Effector memory CD4-positive, alpha-beta T cell (primary cell): ENCODE results near the gene CDKN2AIP.

Experiments used
- DNase-seq, 3 donors: peaks; one replicate each; pipeline ENCODE4 v3.0.0-alpha.2; 2020
- H3K27ac ChIP-seq: 2 replicates; pipeline ENCODE4 v1.7.0; 2013; ENCODE audit warnings: mild to moderate bottlenecking, low read length, moderate library complexity; ENCODE audit not compliant: insufficient read depth, poor library complexity, severe bottlenecking
- H3K27me3 ChIP-seq: replicated peaks from 2 replicates; pipeline ENCODE4 v1.7.0; 2013; ENCODE audit warnings: mild to moderate bottlenecking, low read length; ENCODE audit not compliant: insufficient read depth, control insufficient read depth, poor library complexity, severe bottlenecking
- H3K36me3 ChIP-seq: 2 replicates; pipeline ENCODE4 v1.7.0; 2013; ENCODE audit warnings: mild to moderate bottlenecking, low read length, moderate library complexity; ENCODE audit not compliant: control insufficient read depth, insufficient read depth
- H3K4me1 ChIP-seq: 2 replicates; pipeline ENCODE4 v1.7.0; 2013; ENCODE audit warnings: low read length, mild to moderate bottlenecking; ENCODE audit not compliant: control insufficient read depth, insufficient read depth, poor library complexity, severe bottlenecking
- H3K4me3 ChIP-seq: 2 replicates; pipeline ENCODE4 v1.7.0; 2013; ENCODE audit warnings: low read length, low read depth, mild to moderate bottlenecking; ENCODE audit not compliant: insufficient read depth, poor library complexity, severe bottlenecking
- H3K9me3 ChIP-seq: 2 replicates; pipeline ENCODE4 v1.7.0; 2013; ENCODE audit warnings: mild to moderate bottlenecking, low read length, moderate library complexity; ENCODE audit not compliant: control insufficient read depth

Gene CDKN2AIP

GRCh38 chr4:183412821-183413220 is 31.6 kb upstream of the CDKN2AIP start:
- no peaks in the 10 kb centered on the region for H3K4me1 ChIP-seq
- no peaks in the 10 kb centered on the region for H3K9me3 ChIP-seq
- H3K27ac ChIP-seq = no peak overlapping the region
- H3K27me3 ChIP-seq = no peaks in the 10 kb centered on the region
- H3K4me3 ChIP-seq = no peak overlapping the region
- no peak for DNase-seq
- no peaks in the 10 kb centered on the region for H3K36me3 ChIP-seq

GRCh38 chr4:183413234-183414200 is 30.9 kb upstream of the CDKN2AIP start:
- no peak overlapping the region for H3K27ac ChIP-seq
- H3K36me3 ChIP-seq = no peaks in the 10 kb centered on the region
- no peaks in the 10 kb centered on the region for H3K9me3 ChIP-seq
- no peak for DNase-seq
- no peaks in the 10 kb centered on the region for H3K27me3 ChIP-seq
- H3K4me1 ChIP-seq = no peaks in the 10 kb centered on the region
- H3K4me3 ChIP-seq = no peak overlapping the region

GRCh38 chr4:183416879-183417755 is 27.3 kb upstream of the CDKN2AIP start:
- DNase-seq = no peak
- no peak overlapping the region for H3K4me3 ChIP-seq
- no peaks in the 10 kb centered on the region for H3K4me1 ChIP-seq
- H3K36me3 ChIP-seq = no peaks in the 10 kb centered on the region
- no peak overlapping the region for H3K27ac ChIP-seq
- H3K27me3 ChIP-seq = no peaks in the 10 kb centered on the region
- no peaks in the 10 kb centered on the region for H3K9me3 ChIP-seq

- H3K27ac ChIP-seq = no peak overlapping the region
- peaks cover 3% of the 10 kb centered on the region for H3K4me1 ChIP-seq
- H3K9me3 ChIP-seq = no peaks in the 10 kb centered on the region
- no peaks in the 10 kb centered on the region for H3K36me3 ChIP-seq
- DNase-seq = no peak
- H3K27me3 ChIP-seq = no peaks in the 10 kb centered on the region
- H3K4me3 ChIP-seq = no peak overlapping the region
Measured at GRCh38 chr4:183422962-183423631, 21.3 kb upstream of the CDKN2AIP start.

- Histone ChIP-seq H3K4me3 (no peak overlapping the region), H3K27me3 (no peaks in the 10 kb centered on the region), H3K9me3 (no peaks in the 10 kb centered on the region), H3K4me1 (peaks cover 3% of the 10 kb centered on the region), H3K36me3 (no peaks in the 10 kb centered on the region), H3K27ac (no peak overlapping the region)
- DNase-seq = no peak
Measured at GRCh38 chr4:183424109-183424744, 20.2 kb upstream of the CDKN2AIP start.

GRCh38 chr4:183426507-183426906 is 17.9 kb upstream of the CDKN2AIP start:
- Histone ChIP-seq H3K4me1 (peaks cover 17% of the 10 kb centered on the region), H3K4me3 (no peak overlapping the region), H3K27me3 (no peaks in the 10 kb centered on the region), H3K9me3 (no peaks in the 10 kb centered on the region), H3K27ac (no peak overlapping the region), H3K36me3 (no peaks in the 10 kb centered on the region)
- no peak for DNase-seq

- H3K9me3 ChIP-seq = no peaks in the 10 kb centered on the region
- peaks cover 23% of the 10 kb centered on the region for H3K4me1 ChIP-seq
- no peaks in the 10 kb centered on the region for H3K27me3 ChIP-seq
- no peak overlapping the region for H3K27ac ChIP-seq
- no peaks in the 10 kb centered on the region for H3K36me3 ChIP-seq
- DNase-seq = no peak
- no peak overlapping the region for H3K4me3 ChIP-seq
Measured at GRCh38 chr4:183429489-183429888, 14.9 kb upstream of the CDKN2AIP start.

GRCh38 chr4:183430317-183430993 is 14.0 kb upstream of the CDKN2AIP start:
- no peaks in the 10 kb centered on the region for H3K36me3 ChIP-seq
- H3K4me3 ChIP-seq = peak overlapping the region; percentile 7
- DNase-seq = no peak
- no peaks in the 10 kb centered on the region for H3K9me3 ChIP-seq
- H3K4me1 ChIP-seq = peaks cover 23% of the 10 kb centered on the region
- H3K27me3 ChIP-seq = no peaks in the 10 kb centered on the region
- peak overlapping the region; percentile 27 for H3K27ac ChIP-seq

- no peaks in the 10 kb centered on the region for H3K36me3 ChIP-seq
- H3K27ac ChIP-seq = peak overlapping the region; percentile 27
- peak overlapping the region; percentile 7 for H3K4me3 ChIP-seq
- H3K9me3 ChIP-seq = no peaks in the 10 kb centered on the region
- H3K4me1 ChIP-seq = peaks cover 23% of the 10 kb centered on the region
- no peak for DNase-seq
- H3K27me3 ChIP-seq = no peaks in the 10 kb centered on the region
Measured at GRCh38 chr4:183430994-183431347, 13.5 kb upstream of the CDKN2AIP start.
